Measurements from ENCODE around the gene ATG16L1. TPM values are rescaled to one million over a fixed set of nuclear protein-coding genes. Genes with fewer than 3 reads are reported as not detected.

Gene ATG16L1
- total RNA-seq, 2 experiments from 2014 or later: 31.8 to 44.9 TPM

- BruUV-seq (replicated peaks): no TSS peak
- H3K9me2 ChIP-seq (ENCODE audit: insufficient read depth, low read length): no peaks in the 10 kb centered on the region
- H3K27ac ChIP-seq (ENCODE audit: low read depth, low read length, poor library complexity, severe bottlenecking): no peak overlapping the region
- no peak overlapping the region for H3K4me2 ChIP-seq (ENCODE audit: low read length)
- H2AFZ ChIP-seq (ENCODE audit: low read length): no peak overlapping the region
- intact Hi-C loops (cut with micrococcal nuclease; ENCODE audit: unreplicated experiment): no loop called here
- H4K20me1 ChIP-seq (ENCODE audit: insufficient read depth, low read length): no peaks in the 10 kb centered on the region
- H3K79me2 ChIP-seq (ENCODE audit: insufficient read depth, low read depth, low read length): no peaks in the 10 kb centered on the region
- TF ChIP-seq EZH2phosphoT487 (IDR thresholded peaks at IDR 0.05; ENCODE audit: borderline replicate concordance, low read depth, low read length) (no peak), CTCF (conservative IDR thresholded peaks at IDR 0.05; ENCODE audit: low read length) (no peak)
- H3K4me3 ChIP-seq (ENCODE audit: low read depth, low read length, poor library complexity, severe bottlenecking): no peak overlapping the region
- DNase-seq (ENCODE audit: low spot score): no peak
- no peaks in the 10 kb centered on the region for H3K4me1 ChIP-seq (ENCODE audit: insufficient read depth, low read length, poor library complexity, severe bottlenecking)
- ChIA-PET CTCF (ENCODE audit: unreplicated experiment) (interaction anchor here (0.7 kb wide), 1 partner anchor 9 kb away, joined by 3 read pairs; no protein-coding TSS in a partner anchor), POLR2A (interaction anchor here (1.3 to 1.6 kb wide), 3 partner anchors 10 to 26 kb away, joined by 4 to 15 read pairs (median 7); no protein-coding TSS in a partner anchor)
- no peaks in the 10 kb centered on the region for H3K36me3 ChIP-seq (ENCODE audit: insufficient read depth, low read length)
- no peaks in the 10 kb centered on the region for H3K9me3 ChIP-seq (ENCODE audit: low read length)
Observed at GRCh38 chr2:233321166-233321565, 69.7 kb downstream of the ATG16L1 start.

- BruUV-seq (replicated peaks): no TSS peak
- POLR2A ChIA-PET: no interaction called here
- CTCF ChIA-PET (ENCODE audit: unreplicated experiment): no interaction called here
Observed at GRCh38 chr2:233323851-233324250, 72.4 kb downstream of the ATG16L1 start.

More at GRCh38 chr2:233323851-233324250, 72.4 kb downstream of the ATG16L1 start:
- peak; percentile 23 for DNase-seq (ENCODE audit: low spot score)
- intact Hi-C loops (cut with micrococcal nuclease; ENCODE audit: unreplicated experiment): no loop called here
- no peaks in the 10 kb centered on the region for H3K4me1 ChIP-seq (ENCODE audit: insufficient read depth, low read length, poor library complexity, severe bottlenecking)
- no peaks in the 10 kb centered on the region for H3K79me2 ChIP-seq (ENCODE audit: insufficient read depth, low read depth, low read length)
- TF ChIP-seq EZH2phosphoT487 (IDR thresholded peaks at IDR 0.05; ENCODE audit: borderline replicate concordance, low read depth, low read length) (no peak), CTCF (conservative IDR thresholded peaks at IDR 0.05; ENCODE audit: low read length) (peak; percentile 54)
- no peaks in the 10 kb centered on the region for H3K9me2 ChIP-seq (ENCODE audit: insufficient read depth, low read length)
- no peak overlapping the region for H3K27ac ChIP-seq (ENCODE audit: low read depth, low read length, poor library complexity, severe bottlenecking)
- no peak overlapping the region for H3K4me3 ChIP-seq (ENCODE audit: low read depth, low read length, poor library complexity, severe bottlenecking)
- H4K20me1 ChIP-seq (ENCODE audit: insufficient read depth, low read length): no peaks in the 10 kb centered on the region
- H3K9me3 ChIP-seq (ENCODE audit: low read length): no peaks in the 10 kb centered on the region
- no peak overlapping the region for H2AFZ ChIP-seq (ENCODE audit: low read length)
- no peak overlapping the region for H3K4me2 ChIP-seq (ENCODE audit: low read length)
- no peaks in the 10 kb centered on the region for H3K36me3 ChIP-seq (ENCODE audit: insufficient read depth, low read length)
